MV-4-11 (cell line): ENCODE results near the gene RPS4Y2.

Experiments
- DNase-seq: peaks from one replicate; lab custom pipeline; 2025; lab: John Stamatoyannopoulos, UW

The RPS4Y2 gene

DNA sequence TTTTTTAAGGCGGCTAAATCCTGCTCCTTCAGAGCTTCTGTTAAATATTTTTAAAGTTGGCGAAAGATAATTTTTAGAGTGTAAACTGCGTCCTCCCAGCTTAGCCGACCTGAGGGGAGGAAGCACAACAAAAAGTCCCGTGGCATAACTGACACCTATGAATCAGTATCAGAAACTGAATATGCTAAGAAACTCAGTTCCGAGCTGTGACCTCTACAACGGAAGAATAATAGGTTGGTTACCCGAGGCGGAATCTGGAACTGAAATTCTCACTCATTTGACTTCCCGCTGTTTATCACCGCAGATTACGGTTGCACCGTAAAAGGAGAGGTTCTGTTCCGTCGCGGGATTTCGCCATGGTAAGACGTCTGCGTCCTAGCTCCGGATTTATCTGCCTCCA lies at the start of gene RPS4Y2:
Gene RPS4Y2 (plus strand): TSS at position 301 of the 400 bp plus-strand sequence. CDS start 56 bp downstream, at position 357.
- DNase-seq, result no peak

DNA sequence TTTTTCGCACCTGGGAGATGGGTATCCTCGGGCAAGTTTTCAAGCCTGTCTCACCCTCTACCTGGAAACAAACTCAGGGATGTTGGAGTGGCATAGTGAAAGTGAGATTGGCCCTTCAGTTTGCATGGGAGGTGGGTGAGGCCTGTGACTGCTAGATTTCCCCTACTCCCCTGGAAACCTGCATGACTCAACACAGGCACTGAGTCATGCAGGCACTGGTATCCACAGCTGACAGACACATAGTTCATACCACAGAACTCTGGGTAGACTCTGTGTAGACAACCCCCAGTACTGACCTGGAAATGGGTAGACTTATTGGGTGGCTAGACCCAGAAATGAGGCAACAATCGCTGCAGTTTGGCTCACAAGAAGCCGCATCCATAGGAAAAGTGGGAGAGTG lies 41.5 kb upstream of the RPS4Y2 start:
- DNase-seq, result no peak

DNA sequence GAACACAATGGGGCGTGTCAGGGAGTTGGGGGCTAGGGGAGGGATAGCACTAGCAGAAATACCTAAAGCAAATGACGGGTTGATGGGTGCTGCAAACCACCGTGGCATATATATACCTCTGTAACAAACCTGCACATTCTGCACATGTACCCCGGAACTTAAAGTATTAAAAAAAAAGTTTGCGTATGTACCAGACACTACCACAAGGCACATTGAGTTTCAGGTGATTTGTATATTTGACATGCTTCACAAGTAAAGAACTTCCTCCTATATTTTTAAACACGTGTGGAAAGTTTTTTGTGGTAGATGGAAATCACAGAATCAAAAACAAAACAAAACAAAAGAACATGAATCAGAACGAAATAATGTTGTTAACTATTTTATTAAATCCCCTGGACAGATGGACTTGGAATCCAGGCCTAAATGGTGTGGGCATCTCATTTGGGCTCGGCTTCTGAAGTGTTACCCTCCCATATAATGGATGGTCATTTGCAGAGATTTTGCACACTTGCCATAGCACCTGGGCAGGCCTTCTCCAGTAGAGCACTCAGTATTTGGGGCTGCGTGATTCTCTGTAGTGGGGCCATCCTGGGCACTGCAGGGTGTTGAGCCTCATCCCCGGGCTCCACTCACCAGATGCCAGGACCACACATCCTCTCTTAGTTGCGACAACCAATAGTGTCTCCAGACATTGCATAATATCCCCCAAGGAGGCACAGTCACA lies 29.6 kb upstream of the RPS4Y2 start:
- no peak for DNase-seq

DNA sequence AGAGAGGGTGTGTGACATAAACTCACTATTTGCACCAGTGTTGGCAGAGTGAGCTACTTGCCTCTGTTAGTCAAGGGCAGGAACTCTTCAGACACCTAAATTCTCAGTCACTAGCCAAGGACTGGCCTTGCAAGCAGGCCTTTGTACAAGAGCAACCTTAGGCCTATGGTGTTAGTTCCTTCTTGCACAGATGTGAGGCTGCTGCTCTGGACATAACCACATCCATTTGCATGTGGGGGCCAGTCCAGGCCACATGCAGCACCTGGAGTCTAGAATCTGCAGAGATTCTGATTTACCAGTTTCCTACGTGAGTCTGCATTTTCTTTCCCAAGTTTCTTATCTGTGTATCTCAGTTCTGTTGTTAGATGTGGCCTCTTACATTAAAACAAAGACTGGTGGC lies 20.7 kb upstream of the RPS4Y2 start:
- DNase-seq, result no peak

DNA sequence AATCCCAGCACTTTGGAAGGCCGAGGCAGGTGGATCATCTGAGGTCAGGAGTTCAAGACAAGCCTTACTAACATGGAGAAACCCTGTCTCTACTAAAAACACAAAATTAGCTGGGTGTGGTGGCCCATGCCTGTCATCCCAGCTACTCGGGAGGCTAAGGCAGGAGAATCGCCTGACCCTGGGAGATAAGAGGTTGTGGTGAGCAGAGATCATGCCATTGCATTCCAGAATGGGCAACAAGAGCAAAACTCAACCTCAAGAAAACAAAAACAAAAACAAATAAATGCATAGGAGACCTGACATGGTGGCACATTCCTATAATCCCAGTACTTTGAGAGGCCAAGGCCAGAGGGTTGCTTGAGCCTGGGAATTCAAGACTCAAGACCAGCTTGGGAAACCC lies 16.1 kb upstream of the RPS4Y2 start:
- no peak for DNase-seq

DNA sequence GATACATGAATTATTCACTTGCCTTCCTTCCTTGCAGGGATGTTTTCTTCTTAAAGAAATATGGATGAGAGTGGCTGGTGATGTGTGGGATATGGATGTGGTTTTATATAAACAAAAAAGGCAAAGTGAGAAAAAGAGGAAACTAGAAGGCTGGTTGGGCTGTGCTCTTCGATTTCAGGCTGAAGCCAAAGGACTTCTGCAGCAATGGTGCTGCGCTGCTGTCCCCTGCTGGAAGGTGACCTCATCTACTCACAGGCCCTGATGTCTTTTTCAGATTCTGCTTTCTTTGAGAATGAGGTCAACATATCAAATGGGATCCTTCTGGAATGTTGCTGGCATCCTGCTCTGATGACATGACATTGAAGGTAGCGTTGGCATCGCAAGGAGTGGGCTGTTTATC lies 15.3 kb upstream of the RPS4Y2 start:
- DNase-seq, result peak; percentile 9

DNA sequence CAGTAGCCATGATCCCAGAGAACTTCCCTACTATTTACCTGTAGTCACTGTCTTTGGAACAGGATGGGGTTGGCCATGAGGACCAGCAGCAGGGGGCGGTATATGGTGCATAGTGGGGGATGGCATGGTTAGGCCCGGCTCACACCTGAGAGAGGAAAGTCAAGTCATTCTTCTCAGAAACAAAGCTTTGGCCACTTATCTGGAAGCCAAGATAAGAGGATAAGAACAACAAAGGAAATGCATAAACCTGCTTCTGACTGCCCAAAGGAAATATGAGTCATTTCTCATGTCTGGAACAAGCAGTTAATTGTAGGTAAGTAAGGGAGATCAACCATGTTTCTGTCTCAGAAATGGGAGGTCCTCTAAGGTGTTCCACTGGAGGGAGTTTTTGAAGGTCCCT lies 10.8 kb upstream of the RPS4Y2 start:
- DNase-seq, result no peak

DNA sequence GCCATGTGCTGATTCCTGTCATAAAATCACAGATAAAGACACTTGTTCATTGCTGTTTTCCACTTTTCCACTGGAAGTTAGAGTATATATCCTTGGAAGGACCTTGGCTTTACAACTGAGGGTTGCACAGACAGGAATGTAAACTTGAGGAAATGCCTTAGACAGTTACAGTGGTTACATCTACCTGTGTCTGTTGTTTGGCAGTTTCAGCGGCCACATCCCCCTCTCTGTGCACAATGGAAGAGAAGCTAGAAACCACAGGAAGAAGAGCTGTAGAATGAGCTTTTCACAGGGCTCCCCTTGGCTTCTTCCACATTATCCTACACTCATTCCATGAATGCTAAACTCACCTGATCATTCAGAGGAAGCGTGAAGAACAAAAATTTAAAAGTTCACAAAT lies 9.0 kb upstream of the RPS4Y2 start:
- DNase-seq, result no peak

DNA sequence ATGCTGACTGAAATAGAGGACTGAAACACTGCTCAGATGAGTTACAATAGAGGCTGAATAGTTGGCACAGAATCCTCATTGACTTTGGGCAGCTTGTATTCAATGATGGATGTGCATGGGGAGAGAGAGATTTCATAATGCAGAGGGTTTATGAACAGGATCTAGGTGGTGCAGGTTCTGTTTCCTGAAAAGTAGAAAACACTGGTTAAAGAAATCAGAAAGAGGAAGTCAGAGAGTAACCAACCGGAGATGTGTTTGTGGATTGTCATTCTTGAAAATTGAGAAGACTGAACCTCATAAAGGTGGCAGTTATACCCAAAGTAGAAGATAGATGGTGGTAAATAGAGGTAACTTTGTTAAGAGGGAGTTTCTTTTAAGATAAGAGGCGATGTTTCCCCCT lies 8.0 kb downstream of the RPS4Y2 start:
- DNase-seq, result peak; percentile 1

DNA sequence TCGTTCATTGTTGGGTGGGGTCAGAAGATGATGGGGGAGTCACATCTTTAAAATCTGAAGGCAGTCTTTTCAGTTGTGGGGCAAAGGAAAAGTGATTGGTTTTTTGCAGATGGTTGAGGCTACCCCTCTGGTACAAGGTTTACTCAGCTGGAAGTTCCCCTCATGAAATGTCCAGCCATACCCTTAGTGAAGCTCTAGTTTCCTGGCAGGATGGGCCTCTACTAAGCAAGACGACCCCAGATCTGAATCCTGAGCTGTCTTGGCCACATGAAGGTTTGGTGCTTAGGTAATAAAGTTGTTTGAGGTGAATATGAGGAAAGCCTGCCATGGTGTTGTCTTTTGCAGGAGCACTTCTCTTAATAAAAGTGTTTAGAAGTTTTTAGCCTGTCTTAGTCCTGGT lies 9.2 kb downstream of the RPS4Y2 start:
- DNase-seq, result no peak

DNA sequence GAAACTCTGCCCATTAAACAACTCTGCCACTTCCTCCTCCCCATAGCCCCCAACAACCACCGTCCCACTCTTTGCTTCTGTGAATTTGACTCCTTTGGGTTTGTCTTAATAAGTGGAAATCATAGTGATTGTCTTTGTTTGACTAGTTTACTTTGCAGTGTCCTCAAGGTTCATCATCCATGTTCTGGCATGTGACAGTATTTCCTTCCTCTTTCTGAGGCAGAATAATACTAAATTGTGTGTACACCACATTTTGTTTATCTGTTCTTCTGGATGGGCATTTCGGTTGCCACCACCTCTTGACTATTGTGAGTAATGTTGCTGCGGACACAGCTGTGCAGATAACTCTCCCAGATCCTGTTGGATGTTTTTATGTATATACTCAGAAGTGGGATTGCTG lies 14.8 kb downstream of the RPS4Y2 start:
- DNase-seq, result no peak

DNA sequence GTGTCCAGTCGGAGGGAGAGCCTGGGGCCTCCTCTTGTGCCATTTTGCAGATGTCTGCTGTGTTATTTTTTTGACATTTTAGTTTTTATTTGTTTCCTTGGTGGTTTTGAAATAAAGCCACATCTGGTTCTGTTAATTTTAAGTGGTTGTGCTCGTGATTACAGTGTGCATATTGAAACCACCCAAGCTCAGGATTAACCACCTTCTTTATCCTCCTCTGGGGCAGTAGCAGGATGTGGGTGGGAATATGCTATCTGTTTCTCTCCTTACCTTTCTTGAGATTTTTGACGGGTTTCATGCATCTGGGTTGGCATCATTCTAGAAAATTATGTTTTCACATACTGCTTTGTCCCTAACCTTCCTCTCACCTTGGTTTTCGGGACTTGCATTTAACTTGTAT lies 20.2 kb downstream of the RPS4Y2 start:
- no peak for DNase-seq

DNA sequence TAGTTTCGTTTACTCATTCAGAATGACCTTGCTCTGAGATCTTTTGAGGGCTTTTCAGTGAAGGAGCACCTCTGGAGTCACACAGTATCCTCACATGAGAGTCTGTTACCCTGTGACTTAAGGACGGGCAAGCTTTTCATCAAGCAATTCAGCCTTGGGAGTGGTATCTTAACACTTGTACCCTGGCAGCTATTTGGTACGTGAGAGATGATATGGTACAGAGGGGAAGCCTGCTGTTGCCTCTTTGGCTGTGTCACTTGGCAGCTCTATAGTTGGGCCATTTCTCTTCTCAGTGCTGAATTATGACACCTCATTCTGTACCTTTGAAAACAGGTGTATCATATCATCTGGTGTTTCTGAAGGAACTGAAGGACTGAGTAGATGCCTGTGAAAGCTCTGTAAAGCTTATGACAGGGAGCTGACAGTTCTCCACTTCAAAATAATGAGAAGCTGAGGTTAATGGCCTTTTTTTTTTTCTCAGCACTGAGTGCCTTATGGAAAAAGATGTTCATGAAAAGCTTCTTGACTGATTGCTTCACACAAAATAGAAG lies 24.3 kb downstream of the RPS4Y2 start:
- DNase-seq, result no peak

DNA sequence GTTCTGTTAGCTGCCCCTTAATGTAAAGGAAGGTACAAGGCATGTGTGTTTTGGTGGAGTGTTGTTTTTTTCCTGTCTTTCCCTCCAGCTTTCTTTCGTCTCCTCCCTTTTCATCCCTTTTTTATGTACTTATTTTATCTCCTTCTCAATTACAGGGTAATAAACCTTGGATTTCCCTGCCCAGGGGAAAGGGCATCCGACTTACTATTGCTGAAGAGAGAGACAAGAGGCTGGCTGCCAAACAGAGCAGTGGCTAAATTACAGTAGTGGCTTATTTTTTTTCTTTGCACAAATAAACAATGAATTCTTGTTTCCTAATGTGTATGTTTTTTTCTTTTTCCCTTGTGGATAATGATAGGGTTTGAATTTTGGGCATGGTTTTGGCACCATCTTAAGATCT lies 24.9 kb downstream of the RPS4Y2 start:
- no peak for DNase-seq

DNA sequence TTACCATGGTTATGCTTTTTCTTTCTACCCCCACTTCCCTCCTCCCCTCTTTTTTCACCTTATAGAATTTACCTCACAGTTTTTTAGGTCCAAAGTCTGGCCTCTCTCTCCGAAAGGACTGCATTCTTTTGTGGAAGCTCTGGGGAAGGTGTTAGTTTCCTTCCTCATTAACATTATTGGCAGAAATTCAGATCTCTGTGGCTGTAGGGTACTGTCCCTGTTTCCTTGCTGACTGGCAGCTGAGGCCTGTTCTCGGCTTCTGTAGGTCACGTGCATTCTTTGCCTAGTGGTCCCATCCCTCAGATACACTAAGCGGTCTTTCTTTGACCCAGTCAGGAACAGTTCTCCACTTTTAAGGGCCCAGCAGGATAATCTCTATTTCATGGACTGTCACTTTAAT lies 25.5 kb downstream of the RPS4Y2 start:
- no peak for DNase-seq

DNA sequence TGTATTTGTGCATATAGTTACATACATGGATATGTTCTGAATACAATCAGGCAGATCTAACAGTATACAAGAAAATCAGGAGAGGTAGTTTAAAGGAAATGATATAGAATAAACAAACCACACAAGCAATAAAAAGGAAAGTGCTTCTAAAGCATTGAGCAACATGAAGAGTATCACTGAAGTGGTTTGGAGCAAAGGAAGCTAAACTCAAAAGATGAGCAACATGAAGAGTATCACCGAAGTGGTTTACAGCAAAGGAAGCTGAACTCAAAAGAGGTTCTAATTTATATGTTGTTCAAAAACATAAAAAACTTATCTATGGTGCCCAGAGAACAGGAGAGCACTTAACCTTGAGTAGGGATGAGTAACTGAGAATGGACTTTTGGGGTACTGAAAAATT lies 29.1 kb downstream of the RPS4Y2 start:
- no peak for DNase-seq

DNA sequence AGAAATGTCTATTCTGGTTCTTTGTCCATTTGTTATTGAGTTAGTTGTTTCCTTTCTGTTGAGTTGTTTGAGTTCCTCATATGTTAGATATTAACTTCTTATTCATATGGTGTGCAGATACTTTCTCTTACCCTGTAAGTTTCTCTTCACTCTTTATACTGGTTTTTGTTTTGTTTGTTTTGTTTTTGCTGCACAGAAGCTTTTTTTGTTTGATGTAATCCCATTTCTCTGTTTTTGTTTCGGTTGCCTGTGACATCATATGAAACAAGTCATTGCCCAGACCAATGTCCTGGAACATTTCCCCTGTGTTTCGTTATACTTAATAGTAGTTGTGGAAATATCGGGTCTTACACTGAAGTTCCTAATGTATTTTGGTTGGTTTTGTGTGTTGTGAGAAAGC lies 31.2 kb downstream of the RPS4Y2 start:
- no peak for DNase-seq

DNA sequence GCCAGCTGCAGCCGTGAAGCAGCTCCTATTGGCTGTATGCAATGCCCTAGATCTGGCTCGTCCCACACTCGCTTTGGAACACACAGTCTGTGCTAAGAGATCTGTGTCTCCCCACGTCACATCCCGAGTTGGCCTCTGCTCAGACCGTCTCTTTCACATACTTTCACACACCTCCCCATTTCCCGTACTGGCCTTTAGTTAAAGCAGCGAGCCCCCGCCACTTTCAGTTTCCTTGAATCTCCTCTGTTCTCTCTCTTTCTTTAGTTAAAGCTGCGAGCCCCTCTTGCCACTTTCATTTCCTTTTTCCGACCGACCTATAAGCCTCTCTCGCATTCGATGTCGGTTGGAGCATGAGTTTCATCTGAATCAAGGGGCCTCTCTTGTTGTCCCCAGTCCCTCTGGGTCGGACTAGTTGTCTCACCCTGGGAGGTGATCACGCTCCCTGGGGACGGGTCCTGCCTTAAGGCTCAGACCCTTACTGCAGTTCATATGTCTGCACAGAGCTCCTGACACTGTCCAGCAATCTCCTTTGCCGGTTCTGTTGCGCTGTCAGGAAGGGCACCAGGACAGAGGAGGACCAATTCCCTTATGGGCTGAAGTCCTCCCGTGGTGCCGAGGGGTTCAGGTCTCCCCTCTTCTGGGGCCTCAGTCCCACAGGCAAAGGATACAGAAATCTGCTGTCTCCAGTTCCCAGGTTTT lies 42.6 kb downstream of the RPS4Y2 start:
- peak; percentile 73 for DNase-seq

DNA sequence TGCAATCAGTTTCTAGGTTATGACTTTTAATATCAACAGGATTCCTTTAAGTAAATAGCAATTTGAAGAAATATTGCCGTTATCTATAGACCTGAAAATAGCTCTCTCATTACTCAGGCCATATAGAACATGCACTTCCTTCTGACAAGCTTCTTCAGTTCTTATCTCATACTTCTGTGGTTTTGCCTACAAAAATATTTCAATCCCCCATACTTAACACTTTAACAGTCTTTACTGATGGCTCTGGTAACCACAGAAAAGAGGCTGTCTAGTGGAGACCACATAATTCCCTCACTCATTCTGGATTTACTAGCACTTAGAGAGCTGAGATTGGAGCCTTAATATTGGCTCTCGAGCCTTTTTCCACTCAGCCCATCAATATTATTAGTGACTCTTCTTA lies 46.8 kb downstream of the RPS4Y2 start:
- peak; percentile 54 for DNase-seq

DNA sequence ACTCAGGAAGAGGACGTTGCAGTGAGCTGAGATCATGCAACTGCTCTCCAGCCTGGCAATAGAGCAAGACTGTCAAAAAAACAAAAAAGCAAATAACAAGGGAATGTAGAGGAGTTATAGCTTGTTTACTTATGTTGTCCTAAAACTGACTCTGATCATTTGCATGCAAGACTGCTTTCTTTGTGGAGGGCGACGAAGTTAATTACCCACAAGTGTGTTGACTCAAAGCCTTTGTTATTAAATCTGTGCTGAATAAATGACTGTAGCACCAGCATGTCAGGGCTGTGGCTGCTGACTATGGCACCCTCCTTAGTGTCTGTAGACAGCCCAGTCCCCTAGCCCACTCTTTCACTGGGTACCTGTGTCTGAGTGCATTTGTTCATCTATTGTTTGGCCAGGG lies 50.3 kb downstream of the RPS4Y2 start:
- no peak for DNase-seq

DNA sequence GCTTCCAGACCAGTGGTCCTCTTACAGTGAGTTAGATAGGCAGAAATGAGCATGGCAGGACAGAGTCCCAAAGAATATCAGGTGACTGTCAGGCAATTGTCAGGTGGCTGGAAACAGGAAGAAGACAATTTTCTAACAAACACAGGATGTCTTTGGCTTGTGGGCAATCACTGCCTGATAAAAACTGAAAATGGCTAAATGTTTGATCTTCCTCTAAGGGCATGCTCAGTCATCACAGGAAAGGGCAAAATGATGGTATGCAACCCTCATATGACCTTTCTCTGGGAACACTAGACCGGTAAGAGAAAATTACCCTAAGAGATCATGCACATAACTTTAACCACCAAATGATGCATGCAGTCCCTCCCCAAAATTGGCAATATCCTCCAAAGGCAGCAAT lies 57.6 kb downstream of the RPS4Y2 start:
- no peak for DNase-seq

DNA sequence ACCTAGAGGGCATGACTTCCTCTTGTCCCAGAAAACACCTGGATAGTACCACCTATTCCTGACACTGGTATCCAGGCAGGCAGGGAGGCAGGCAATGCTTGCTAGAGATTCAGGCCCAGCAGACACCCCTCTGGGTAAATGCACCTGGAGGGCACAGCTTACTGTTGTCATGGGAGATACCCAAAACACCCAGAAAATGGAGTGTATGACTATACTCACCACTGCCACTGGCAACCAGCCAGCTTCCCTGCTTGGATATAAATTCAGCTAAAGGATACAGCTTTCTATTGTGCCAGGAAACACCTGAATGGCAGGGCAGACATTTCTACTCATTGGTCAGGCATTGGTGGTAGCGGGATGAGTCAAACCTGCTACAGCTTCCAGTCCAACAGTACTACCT lies 58.9 kb downstream of the RPS4Y2 start:
- no peak for DNase-seq

DNA sequence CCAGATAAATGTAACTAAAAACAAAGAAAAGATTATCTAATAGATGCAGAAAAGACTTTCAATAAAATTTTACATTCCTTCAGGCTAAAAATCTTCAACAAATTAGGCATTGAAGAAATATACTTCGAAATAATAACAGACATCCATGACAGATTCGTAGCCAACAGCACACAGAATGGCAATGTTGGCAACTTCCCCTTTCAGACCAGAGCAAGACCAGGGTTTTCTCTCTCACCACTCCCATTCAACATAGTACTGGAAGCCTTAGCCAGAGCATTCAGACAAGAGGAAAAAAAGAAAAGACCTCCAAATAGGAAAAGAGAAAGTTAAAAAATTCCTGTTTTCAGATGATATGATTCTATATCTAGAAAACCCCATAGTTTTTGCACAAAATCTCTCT lies 61.2 kb downstream of the RPS4Y2 start:
- DNase-seq, result peak; percentile 0
